DND-41 (cell line): ENCODE measurements around the gene STAG1.

ENCODE experiments used
- EZH2 ChIP-seq: IDR thresholded peaks from 3 replicates; pipeline ENCODE4 v1.6.1; 2012; ENCODE audit warnings: borderline replicate concordance, low read depth, mild to moderate bottlenecking, moderate library complexity, low read length, inconsistent platforms; ENCODE audit not compliant: severe bottlenecking
- TF ChIP-seq, protein P1 (sequence below): IDR thresholded peaks from 2 replicates; pipeline ENCODE4 v1.5.1; 2012; ENCODE audit warnings: borderline replicate concordance, low read length, moderate library complexity, mild to moderate bottlenecking; ENCODE audit not compliant: poor library complexity, severe bottlenecking; ENCODE audit errors: extremely low read depth

DNA sequence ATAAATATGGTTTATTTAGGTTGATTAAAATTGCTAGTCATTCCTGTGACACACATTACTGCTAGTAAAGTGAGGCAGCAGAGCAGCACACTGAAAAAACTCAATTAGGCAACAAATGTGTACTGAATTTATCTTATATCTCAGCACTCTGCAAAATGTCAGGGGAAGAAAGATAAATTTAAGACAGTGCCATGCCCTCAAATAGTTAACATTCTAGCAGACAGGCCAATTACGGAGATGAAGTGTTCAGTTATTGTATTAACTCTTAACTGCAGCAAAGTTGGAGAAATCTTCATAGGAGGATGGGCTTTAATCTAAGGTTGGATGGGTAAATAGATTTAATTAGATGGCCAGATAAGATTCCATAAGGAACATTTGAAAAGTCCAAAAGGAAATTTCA is 374.2 kb downstream of the STAG1 start:
- no peak for TF ChIP-seq EZH2
- TF ChIP-seq, protein P1, sequence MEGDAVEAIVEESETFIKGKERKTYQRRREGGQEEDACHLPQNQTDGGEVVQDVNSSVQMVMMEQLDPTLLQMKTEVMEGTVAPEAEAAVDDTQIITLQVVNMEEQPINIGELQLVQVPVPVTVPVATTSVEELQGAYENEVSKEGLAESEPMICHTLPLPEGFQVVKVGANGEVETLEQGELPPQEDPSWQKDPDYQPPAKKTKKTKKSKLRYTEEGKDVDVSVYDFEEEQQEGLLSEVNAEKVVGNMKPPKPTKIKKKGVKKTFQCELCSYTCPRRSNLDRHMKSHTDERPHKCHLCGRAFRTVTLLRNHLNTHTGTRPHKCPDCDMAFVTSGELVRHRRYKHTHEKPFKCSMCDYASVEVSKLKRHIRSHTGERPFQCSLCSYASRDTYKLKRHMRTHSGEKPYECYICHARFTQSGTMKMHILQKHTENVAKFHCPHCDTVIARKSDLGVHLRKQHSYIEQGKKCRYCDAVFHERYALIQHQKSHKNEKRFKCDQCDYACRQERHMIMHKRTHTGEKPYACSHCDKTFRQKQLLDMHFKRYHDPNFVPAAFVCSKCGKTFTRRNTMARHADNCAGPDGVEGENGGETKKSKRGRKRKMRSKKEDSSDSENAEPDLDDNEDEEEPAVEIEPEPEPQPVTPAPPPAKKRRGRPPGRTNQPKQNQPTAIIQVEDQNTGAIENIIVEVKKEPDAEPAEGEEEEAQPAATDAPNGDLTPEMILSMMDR = no peak
